ENCODE data around the gene NAGPA. TPM values are rescaled to one million over a fixed set of nuclear protein-coding genes. Genes with fewer than 3 reads are reported as not detected.

Gene NAGPA
- total and polyA plus RNA-seq, 2 of the 8 experiments (the other 6 are each of a cell fraction or from before 2014, with no cell fraction given) = 10.1 to 13.2 TPM

DNA sequence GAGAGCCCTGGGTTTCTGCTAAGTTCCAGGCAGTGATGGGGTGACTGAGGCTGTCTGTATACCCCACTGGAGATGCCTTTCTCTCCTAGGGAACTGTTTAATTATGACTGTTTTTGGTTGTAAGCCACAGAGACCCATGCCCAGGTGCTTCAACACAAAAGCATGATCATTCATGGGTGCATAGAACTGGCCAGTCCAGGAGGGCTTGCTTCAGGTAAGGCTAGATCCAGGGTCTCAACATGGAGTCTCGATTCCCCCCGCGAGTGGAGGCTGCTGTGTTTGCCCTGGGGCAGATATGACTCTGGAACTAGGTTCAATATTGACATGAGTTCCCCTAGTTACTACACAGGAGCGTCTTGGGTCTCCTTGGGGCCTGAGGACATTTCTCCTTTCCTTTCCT, 17.8 kb downstream of the NAGPA start (continued):
- TF ChIP-seq, protein P1, sequence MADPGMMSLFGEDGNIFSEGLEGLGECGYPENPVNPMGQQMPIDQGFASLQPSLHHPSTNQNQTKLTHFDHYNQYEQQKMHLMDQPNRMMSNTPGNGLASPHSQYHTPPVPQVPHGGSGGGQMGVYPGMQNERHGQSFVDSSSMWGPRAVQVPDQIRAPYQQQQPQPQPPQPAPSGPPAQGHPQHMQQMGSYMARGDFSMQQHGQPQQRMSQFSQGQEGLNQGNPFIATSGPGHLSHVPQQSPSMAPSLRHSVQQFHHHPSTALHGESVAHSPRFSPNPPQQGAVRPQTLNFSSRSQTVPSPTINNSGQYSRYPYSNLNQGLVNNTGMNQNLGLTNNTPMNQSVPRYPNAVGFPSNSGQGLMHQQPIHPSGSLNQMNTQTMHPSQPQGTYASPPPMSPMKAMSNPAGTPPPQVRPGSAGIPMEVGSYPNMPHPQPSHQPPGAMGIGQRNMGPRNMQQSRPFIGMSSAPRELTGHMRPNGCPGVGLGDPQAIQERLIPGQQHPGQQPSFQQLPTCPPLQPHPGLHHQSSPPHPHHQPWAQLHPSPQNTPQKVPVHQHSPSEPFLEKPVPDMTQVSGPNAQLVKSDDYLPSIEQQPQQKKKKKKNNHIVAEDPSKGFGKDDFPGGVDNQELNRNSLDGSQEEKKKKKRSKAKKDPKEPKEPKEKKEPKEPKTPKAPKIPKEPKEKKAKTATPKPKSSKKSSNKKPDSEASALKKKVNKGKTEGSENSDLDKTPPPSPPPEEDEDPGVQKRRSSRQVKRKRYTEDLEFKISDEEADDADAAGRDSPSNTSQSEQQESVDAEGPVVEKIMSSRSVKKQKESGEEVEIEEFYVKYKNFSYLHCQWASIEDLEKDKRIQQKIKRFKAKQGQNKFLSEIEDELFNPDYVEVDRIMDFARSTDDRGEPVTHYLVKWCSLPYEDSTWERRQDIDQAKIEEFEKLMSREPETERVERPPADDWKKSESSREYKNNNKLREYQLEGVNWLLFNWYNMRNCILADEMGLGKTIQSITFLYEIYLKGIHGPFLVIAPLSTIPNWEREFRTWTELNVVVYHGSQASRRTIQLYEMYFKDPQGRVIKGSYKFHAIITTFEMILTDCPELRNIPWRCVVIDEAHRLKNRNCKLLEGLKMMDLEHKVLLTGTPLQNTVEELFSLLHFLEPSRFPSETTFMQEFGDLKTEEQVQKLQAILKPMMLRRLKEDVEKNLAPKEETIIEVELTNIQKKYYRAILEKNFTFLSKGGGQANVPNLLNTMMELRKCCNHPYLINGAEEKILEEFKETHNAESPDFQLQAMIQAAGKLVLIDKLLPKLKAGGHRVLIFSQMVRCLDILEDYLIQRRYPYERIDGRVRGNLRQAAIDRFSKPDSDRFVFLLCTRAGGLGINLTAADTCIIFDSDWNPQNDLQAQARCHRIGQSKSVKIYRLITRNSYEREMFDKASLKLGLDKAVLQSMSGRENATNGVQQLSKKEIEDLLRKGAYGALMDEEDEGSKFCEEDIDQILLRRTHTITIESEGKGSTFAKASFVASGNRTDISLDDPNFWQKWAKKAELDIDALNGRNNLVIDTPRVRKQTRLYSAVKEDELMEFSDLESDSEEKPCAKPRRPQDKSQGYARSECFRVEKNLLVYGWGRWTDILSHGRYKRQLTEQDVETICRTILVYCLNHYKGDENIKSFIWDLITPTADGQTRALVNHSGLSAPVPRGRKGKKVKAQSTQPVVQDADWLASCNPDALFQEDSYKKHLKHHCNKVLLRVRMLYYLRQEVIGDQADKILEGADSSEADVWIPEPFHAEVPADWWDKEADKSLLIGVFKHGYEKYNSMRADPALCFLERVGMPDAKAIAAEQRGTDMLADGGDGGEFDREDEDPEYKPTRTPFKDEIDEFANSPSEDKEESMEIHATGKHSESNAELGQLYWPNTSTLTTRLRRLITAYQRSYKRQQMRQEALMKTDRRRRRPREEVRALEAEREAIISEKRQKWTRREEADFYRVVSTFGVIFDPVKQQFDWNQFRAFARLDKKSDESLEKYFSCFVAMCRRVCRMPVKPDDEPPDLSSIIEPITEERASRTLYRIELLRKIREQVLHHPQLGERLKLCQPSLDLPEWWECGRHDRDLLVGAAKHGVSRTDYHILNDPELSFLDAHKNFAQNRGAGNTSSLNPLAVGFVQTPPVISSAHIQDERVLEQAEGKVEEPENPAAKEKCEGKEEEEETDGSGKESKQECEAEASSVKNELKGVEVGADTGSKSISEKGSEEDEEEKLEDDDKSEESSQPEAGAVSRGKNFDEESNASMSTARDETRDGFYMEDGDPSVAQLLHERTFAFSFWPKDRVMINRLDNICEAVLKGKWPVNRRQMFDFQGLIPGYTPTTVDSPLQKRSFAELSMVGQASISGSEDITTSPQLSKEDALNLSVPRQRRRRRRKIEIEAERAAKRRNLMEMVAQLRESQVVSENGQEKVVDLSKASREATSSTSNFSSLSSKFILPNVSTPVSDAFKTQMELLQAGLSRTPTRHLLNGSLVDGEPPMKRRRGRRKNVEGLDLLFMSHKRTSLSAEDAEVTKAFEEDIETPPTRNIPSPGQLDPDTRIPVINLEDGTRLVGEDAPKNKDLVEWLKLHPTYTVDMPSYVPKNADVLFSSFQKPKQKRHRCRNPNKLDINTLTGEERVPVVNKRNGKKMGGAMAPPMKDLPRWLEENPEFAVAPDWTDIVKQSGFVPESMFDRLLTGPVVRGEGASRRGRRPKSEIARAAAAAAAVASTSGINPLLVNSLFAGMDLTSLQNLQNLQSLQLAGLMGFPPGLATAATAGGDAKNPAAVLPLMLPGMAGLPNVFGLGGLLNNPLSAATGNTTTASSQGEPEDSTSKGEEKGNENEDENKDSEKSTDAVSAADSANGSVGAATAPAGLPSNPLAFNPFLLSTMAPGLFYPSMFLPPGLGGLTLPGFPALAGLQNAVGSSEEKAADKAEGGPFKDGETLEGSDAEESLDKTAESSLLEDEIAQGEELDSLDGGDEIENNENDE (IDR thresholded peaks at IDR 0.05; ENCODE audit: insufficient replicate concordance, low read length) = no peak
- no peak for TF ChIP-seq RFX5 (IDR thresholded peaks at IDR 0.05; ENCODE audit: borderline replicate concordance, low read depth, low read length)
- no peak for TF ChIP-seq ASH2L (IDR thresholded peaks at IDR 0.05; ENCODE audit: low read length)
- TF ChIP-seq POU5F1 (IDR thresholded peaks at IDR 0.05; ENCODE audit: low read depth, low read length) = no peak

Data from H1 (cell line).